Neural cell (in vitro differentiated cells): ENCODE data around the gene ADORA2B. TPM values are rescaled to one million over a fixed set of nuclear protein-coding genes. Genes with fewer than 3 reads are reported as not detected.

ENCODE experiments used
- H2AFZ ChIP-seq: fragments of 200-600, 300-800 bp; sonication (generic), shearing (Covaris generic); 2 replicates; pipeline ENCODE4 v1.6.0; 2014; ENCODE audit warnings: low read depth, mild to moderate bottlenecking, antibody characterized with exemption, low read length, moderate library complexity
- H3F3A ChIP-seq: fragments of 200-600 bp; shearing (Covaris generic); 2 replicates; pipeline ENCODE4 v1.6.1; 2016; ENCODE audit warnings: mild to moderate bottlenecking, moderate library complexity, mixed read lengths, antibody characterized with exemption, low read length; ENCODE audit not compliant: insufficient read depth, poor library complexity, severe bottlenecking
- H3K27ac ChIP-seq: fragments of 200-600, 300-800 bp; sonication (generic), shearing (Covaris generic); 2 replicates; pipeline ENCODE4 v1.5.1; 2014; ENCODE audit warnings: mild to moderate bottlenecking, low read length, moderate library complexity
- H3K27me3 ChIP-seq: fragments of 300-800, 200-600 bp; sonication (generic), shearing (Covaris generic); 2 replicates; pipeline ENCODE4 v1.6.0; 2014; ENCODE audit warnings: mild to moderate bottlenecking, low read depth, low read length, moderate library complexity; ENCODE audit not compliant: insufficient read depth
- H3K36me3 ChIP-seq: fragments of 300-800, 200-600 bp; sonication (generic), shearing (Covaris generic); 2 replicates; pipeline ENCODE4 v1.5.1; 2014; ENCODE audit warnings: mild to moderate bottlenecking, antibody characterized with exemption, low read length, moderate library complexity; ENCODE audit not compliant: insufficient read depth
- H3K4me2 ChIP-seq: fragments of 300-800, 200-600 bp; sonication (generic), shearing (Covaris generic); 2 replicates; pipeline ENCODE4 v1.6.0; 2014; ENCODE audit warnings: mild to moderate bottlenecking, low read length
- H3K4me3 ChIP-seq: fragments of 300-800, 200-600 bp; sonication (generic), shearing (Covaris generic); 2 replicates; pipeline ENCODE4 v1.5.1; 2014; ENCODE audit warnings: mild to moderate bottlenecking, low read length, moderate library complexity
- H3K79me2 ChIP-seq: fragments of 200-600 bp; shearing (Covaris generic); replicated peaks from 2 replicates; pipeline ENCODE4 v1.6.0; 2014; ENCODE audit warnings: mild to moderate bottlenecking, low read length, moderate library complexity; ENCODE audit not compliant: insufficient read depth
- H3K9ac ChIP-seq: fragments of 300-800, 200-600 bp; sonication (generic), shearing (Covaris generic); 2 replicates; pipeline ENCODE4 v1.6.1; 2016; ENCODE audit warnings: mild to moderate bottlenecking, low read length, mixed read lengths
- H3K9me2 ChIP-seq: fragments of 200-600 bp; shearing (Covaris generic); 2 replicates; pipeline ENCODE4 v1.6.1; 2016; ENCODE audit warnings: mild to moderate bottlenecking, low read length, mixed read lengths; ENCODE audit not compliant: insufficient read depth
- H3K9me3 ChIP-seq: fragments of 200-600, 300-800 bp; sonication (generic), shearing (Covaris generic); 2 replicates; pipeline ENCODE4 v1.6.1; 2016; ENCODE audit warnings: mild to moderate bottlenecking, mixed run types, low read length, moderate library complexity, mixed read lengths
- H4K20me1 ChIP-seq: fragments of 200-600 bp; shearing (Covaris generic); 2 replicates; pipeline ENCODE4 v1.6.1; 2016; ENCODE audit warnings: mild to moderate bottlenecking, mixed run types; ENCODE audit not compliant: insufficient read depth
- EP300 ChIP-seq: fragments of 450-650 bp; conservative IDR thresholded peaks from 2 replicates; pipeline ENCODE4 v1.6.1; 2014; ENCODE audit warnings: antibody characterized with exemption, mild to moderate bottlenecking, moderate library complexity; ENCODE audit not compliant: poor library complexity, severe bottlenecking
- EZH2 ChIP-seq: fragments of 200-600, 300-800 bp; shearing (Covaris generic), sonication (generic); IDR thresholded peaks from 2 replicates; pipeline ENCODE4 v1.6.1; 2014; ENCODE audit warnings: antibody characterized with exemption, low read length, borderline replicate concordance, mild to moderate bottlenecking; ENCODE audit not compliant: insufficient read depth, poor library complexity, severe bottlenecking
- MXI1 ChIP-seq: fragments of 450-650 bp; conservative IDR thresholded peaks from 2 replicates; pipeline ENCODE4 v1.6.1; 2014; ENCODE audit warnings: antibody characterized with exemption, mild to moderate bottlenecking; ENCODE audit not compliant: poor library complexity, severe bottlenecking
- POLR2AphosphoS5 ChIP-seq: IDR thresholded peaks from 2 replicates; pipeline ENCODE4 v1.6.1; 2012
- RAD21 ChIP-seq: fragments of 450-650 bp; conservative IDR thresholded peaks from 2 replicates; pipeline ENCODE4 v1.6.1; 2014; ENCODE audit warnings: antibody characterized with exemption, mild to moderate bottlenecking, moderate library complexity
- REST ChIP-seq: IDR thresholded peaks from 2 replicates; pipeline ENCODE4 v1.6.1; 2012; ENCODE audit warnings: borderline replicate concordance
- SMC3 ChIP-seq: fragments of 450-650 bp; conservative IDR thresholded peaks from 2 replicates; pipeline ENCODE4 v1.6.1; 2014; ENCODE audit warnings: antibody characterized with exemption, mild to moderate bottlenecking, moderate library complexity; ENCODE audit not compliant: poor library complexity
- TAF1 ChIP-seq: IDR thresholded peaks from 2 replicates; pipeline ENCODE4 v1.6.1; 2012; ENCODE audit warnings: low read depth
- polyA plus RNA-seq: library from polyadenylated mRNA; depleted of rRNA; stranded (reverse); fragments of >200 nt; gene quantifications from 2 replicates; pipeline ENCODE4 v1.2.3, GENCODE V29; 2014
- TF ChIP-seq, protein P1 (sequence below): fragments of 450-650 bp; IDR thresholded peaks from 2 replicates; pipeline ENCODE4 v1.5.1; 2014; ENCODE audit warnings: antibody characterized with exemption, mild to moderate bottlenecking, moderate library complexity; ENCODE audit not compliant: poor library complexity, severe bottlenecking

ADORA2B gene
- polyA plus RNA-seq, 1 donor from 2014 or later: 0.78 TPM

DNA sequence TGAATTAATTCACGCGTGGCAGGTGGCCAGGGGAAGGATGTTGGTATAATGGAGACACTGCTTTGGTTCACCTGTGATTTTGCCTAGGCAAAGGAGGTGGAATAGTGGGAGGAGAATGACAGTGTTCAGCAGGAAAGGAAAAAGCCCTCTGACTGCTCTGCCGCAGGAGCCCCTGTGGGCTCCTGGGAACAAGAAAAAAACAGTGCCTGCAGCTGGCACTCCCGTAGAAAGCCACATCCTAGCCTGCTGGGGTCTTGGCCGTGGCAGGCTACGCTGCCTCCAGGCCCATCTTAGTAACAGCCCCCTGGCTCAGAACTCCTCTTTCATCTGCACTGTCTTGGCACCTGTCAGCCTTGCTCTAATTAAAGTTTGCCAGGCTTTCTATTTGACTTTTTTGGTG lies 20.6 kb downstream of the ADORA2B start:
- H3K27ac ChIP-seq: peak overlapping the region; percentile 52
- no peaks in the 10 kb centered on the region for H4K20me1 ChIP-seq
- no peaks in the 10 kb centered on the region for H3F3A ChIP-seq
- no peaks in the 10 kb centered on the region for H3K9me2 ChIP-seq
- no peak overlapping the region for H2AFZ ChIP-seq
- H3K27me3 ChIP-seq: no peaks in the 10 kb centered on the region
- no peaks in the 10 kb centered on the region for H3K9me3 ChIP-seq
- no peak overlapping the region for H3K4me2 ChIP-seq
- no peaks in the 10 kb centered on the region for H3K36me3 ChIP-seq
- peak overlapping the region; percentile 55 for H3K9ac ChIP-seq
- no peaks in the 10 kb centered on the region for H3K79me2 ChIP-seq
- TF ChIP-seq, protein P1, sequence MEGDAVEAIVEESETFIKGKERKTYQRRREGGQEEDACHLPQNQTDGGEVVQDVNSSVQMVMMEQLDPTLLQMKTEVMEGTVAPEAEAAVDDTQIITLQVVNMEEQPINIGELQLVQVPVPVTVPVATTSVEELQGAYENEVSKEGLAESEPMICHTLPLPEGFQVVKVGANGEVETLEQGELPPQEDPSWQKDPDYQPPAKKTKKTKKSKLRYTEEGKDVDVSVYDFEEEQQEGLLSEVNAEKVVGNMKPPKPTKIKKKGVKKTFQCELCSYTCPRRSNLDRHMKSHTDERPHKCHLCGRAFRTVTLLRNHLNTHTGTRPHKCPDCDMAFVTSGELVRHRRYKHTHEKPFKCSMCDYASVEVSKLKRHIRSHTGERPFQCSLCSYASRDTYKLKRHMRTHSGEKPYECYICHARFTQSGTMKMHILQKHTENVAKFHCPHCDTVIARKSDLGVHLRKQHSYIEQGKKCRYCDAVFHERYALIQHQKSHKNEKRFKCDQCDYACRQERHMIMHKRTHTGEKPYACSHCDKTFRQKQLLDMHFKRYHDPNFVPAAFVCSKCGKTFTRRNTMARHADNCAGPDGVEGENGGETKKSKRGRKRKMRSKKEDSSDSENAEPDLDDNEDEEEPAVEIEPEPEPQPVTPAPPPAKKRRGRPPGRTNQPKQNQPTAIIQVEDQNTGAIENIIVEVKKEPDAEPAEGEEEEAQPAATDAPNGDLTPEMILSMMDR: no peak
- TF ChIP-seq POLR2AphosphoS5 (no peak), MXI1 (no peak), EP300 (no peak), REST (no peak), EZH2 (no peak), RAD21 (no peak), TAF1 (no peak), SMC3 (no peak)
- no peak overlapping the region for H3K4me3 ChIP-seq

GRCh38 chr17:15966183-15966878 lies 21.4 kb downstream of the ADORA2B start:
- Histone ChIP-seq H3K27me3 (no peaks in the 10 kb centered on the region), H3F3A (no peaks in the 10 kb centered on the region), H3K79me2 (no peaks in the 10 kb centered on the region), H2AFZ (peak overlapping the region; percentile 52), H3K4me3 (peak overlapping the region; percentile 23), H3K4me2 (no peak overlapping the region), H3K9me3 (no peaks in the 10 kb centered on the region), H3K36me3 (no peaks in the 10 kb centered on the region), H3K9ac (peak overlapping the region; percentile 55), H3K27ac (peak overlapping the region; percentile 52), H4K20me1 (no peaks in the 10 kb centered on the region), H3K9me2 (no peaks in the 10 kb centered on the region)
- TF ChIP-seq EZH2 (no peak), TAF1 (peak; percentile 29), REST (peak; percentile 58), SMC3 (no peak), RAD21 (no peak), EP300 (peak; percentile 46), MXI1 (no peak), POLR2AphosphoS5 (no peak)
- TF ChIP-seq, protein P1: no peak
